SK-N-MC (cell line): ENCODE results near the gene ACP2.
A peak's percentile ranks its signal among the peaks of the same experiment; 100 is the strongest.

ENCODE experiments used
- DNase-seq: peaks from one replicate; pipeline ENCODE4 v3.0.0-alpha.2; 2011; ENCODE audit warnings: low read depth, low spot score
- H3K27ac ChIP-seq: fragments of 200-600 bp; sonication (generic); 2 replicates; pipeline ENCODE4 v1.5.1; 2016; ENCODE audit warnings: mixed run types
- H3K36me3 ChIP-seq: fragments of 200-600 bp; sonication (generic); 2 replicates; pipeline ENCODE4 v1.6.1; 2017; ENCODE audit warnings: antibody characterized with exemption, low read length, mixed read lengths; ENCODE audit not compliant: insufficient read depth
- H3K4me3 ChIP-seq: fragments of 200-600 bp; sonication (generic); 2 replicates; pipeline ENCODE4 v1.5.1; 2016
- H3K9ac ChIP-seq: fragments of 200-600 bp; sonication (generic); 2 replicates; pipeline ENCODE4 v1.8.0; 2017; ENCODE audit warnings: mixed run types, mixed read lengths; ENCODE audit not compliant: insufficient read length
- H3K9me3 ChIP-seq: fragments of 200-600 bp; sonication (generic); 2 replicates; pipeline ENCODE4 v1.6.1; 2017; ENCODE audit warnings: low read depth, mild to moderate bottlenecking, antibody characterized with exemption, low read length, moderate library complexity, mixed read lengths
- EZH2 ChIP-seq: fragments of 200-600 bp; sonication (generic); IDR thresholded peaks from one replicate; pipeline ENCODE4 v1.6.1; 2017; ENCODE audit warnings: antibody characterized with exemption
- FOXP2 ChIP-seq: optimal IDR thresholded peaks from 2 replicates; pipeline ENCODE3; 2011; ENCODE audit warnings: mild to moderate bottlenecking, moderate library complexity; ENCODE audit not compliant: insufficient read depth; ENCODE audit errors: extremely low read length, control extremely low read depth
- POLR2AphosphoS5 ChIP-seq: IDR thresholded peaks from 2 replicates; pipeline ENCODE4 v1.6.1; 2012; ENCODE audit warnings: mild to moderate bottlenecking, low read depth, low read length, borderline replicate concordance

ACP2 gene

GRCh38 chr11:47248664-47249377, at the start of gene ACP2:
ACP2 (minus strand) TSS chr11:47248814; CDS start chr11:47248789, 25 bp downstream.
- DNase-seq = peak; percentile 56
- peak within 1 kb of the TSS; percentile 89 for H3K27ac ChIP-seq
- peak within 1 kb of the TSS; percentile 94 for H3K9ac ChIP-seq
- H3K4me3 ChIP-seq = peak within 1 kb of the TSS; percentile 96
- H3K9me3 ChIP-seq = no peaks in the 10 kb centered on the region
- no peak for TF ChIP-seq FOXP2
- peak; percentile 94 for TF ChIP-seq POLR2AphosphoS5
- H3K36me3 ChIP-seq = peaks cover 7% of the 10 kb centered on the region; the same call in 1 of the 2 replicates

GRCh38 chr11:47296045-47296444, 47.4 kb upstream of the ACP2 start:
- no peak overlapping the region for H3K27ac ChIP-seq
- TF ChIP-seq EZH2 = no peak
- TF ChIP-seq FOXP2 = no peak
- TF ChIP-seq POLR2AphosphoS5 = no peak
- H3K9ac ChIP-seq = no peak overlapping the region
- no peak overlapping the region for H3K4me3 ChIP-seq
- no peaks in the 10 kb centered on the region for H3K9me3 ChIP-seq
- H3K36me3 ChIP-seq = peaks cover 79% of the 10 kb centered on the region
- DNase-seq = no peak

GRCh38 chr11:47295385-47295784, 46.8 kb upstream of the ACP2 start:
- H3K36me3 ChIP-seq = peaks cover 79% of the 10 kb centered on the region

GRCh38 chr11:47289856-47290255, 41.2 kb upstream of the ACP2 start:
- Histone ChIP-seq H3K9ac (no peak overlapping the region), H3K36me3 (peaks cover 79% of the 10 kb centered on the region), H3K4me3 (no peak overlapping the region), H3K9me3 (no peaks in the 10 kb centered on the region), H3K27ac (no peak overlapping the region)
- TF ChIP-seq EZH2 = no peak
- no peak for TF ChIP-seq POLR2AphosphoS5
- no peak for TF ChIP-seq FOXP2
- no peak for DNase-seq

More at GRCh38 chr11:47295385-47295784, 46.8 kb upstream of the ACP2 start:
- no peak overlapping the region for H3K9ac ChIP-seq
- H3K27ac ChIP-seq = no peak overlapping the region
- H3K9me3 ChIP-seq = no peaks in the 10 kb centered on the region
- TF ChIP-seq EZH2 = no peak
- no peak for TF ChIP-seq FOXP2
- TF ChIP-seq POLR2AphosphoS5 = no peak
- no peak overlapping the region for H3K4me3 ChIP-seq
- no peak for DNase-seq

- H3K4me3 ChIP-seq = no peak overlapping the region
- no peak overlapping the region for H3K9ac ChIP-seq
- DNase-seq = no peak
- TF ChIP-seq EZH2 (no peak), FOXP2 (no peak), POLR2AphosphoS5 (no peak)
- H3K36me3 ChIP-seq = peaks cover 86% of the 10 kb centered on the region
- no peak overlapping the region for H3K27ac ChIP-seq
- no peaks in the 10 kb centered on the region for H3K9me3 ChIP-seq
Observed at GRCh38 chr11:47288066-47288465, 39.5 kb upstream of the ACP2 start.

- peaks cover 80% of the 10 kb centered on the region for H3K36me3 ChIP-seq
- H3K4me3 ChIP-seq = no peak overlapping the region
- no peak for DNase-seq
- no peak overlapping the region for H3K9ac ChIP-seq
- no peaks in the 10 kb centered on the region for H3K9me3 ChIP-seq
- H3K27ac ChIP-seq = no peak overlapping the region
- TF ChIP-seq EZH2 = no peak
- TF ChIP-seq FOXP2 = no peak
- no peak for TF ChIP-seq POLR2AphosphoS5
Observed at GRCh38 chr11:47285969-47286770, 37.6 kb upstream of the ACP2 start.

- TF ChIP-seq FOXP2 (no peak), EZH2 (no peak), POLR2AphosphoS5 (no peak)
- no peak overlapping the region for H3K4me3 ChIP-seq
Observed at GRCh38 chr11:47284151-47284550, 35.5 kb upstream of the ACP2 start.

GRCh38 chr11:47282462-47282861, 33.8 kb upstream of the ACP2 start:
- no peaks in the 10 kb centered on the region for H3K9me3 ChIP-seq
- TF ChIP-seq EZH2 (no peak), FOXP2 (no peak), POLR2AphosphoS5 (no peak)
- H3K36me3 ChIP-seq = peaks cover 79% of the 10 kb centered on the region
- no peak overlapping the region for H3K4me3 ChIP-seq
- no peak for DNase-seq
- H3K27ac ChIP-seq = no peak overlapping the region
- no peak overlapping the region for H3K9ac ChIP-seq

More at GRCh38 chr11:47284151-47284550, 35.5 kb upstream of the ACP2 start:
- Histone ChIP-seq H3K36me3 (peaks cover 77% of the 10 kb centered on the region), H3K27ac (no peak overlapping the region), H3K9me3 (no peaks in the 10 kb centered on the region), H3K9ac (no peak overlapping the region)
- DNase-seq = no peak

- H3K4me3 ChIP-seq = no peak overlapping the region
- DNase-seq = no peak
- H3K9ac ChIP-seq = no peak overlapping the region
- peaks cover 84% of the 10 kb centered on the region for H3K36me3 ChIP-seq
- H3K27ac ChIP-seq = no peak overlapping the region
- H3K9me3 ChIP-seq = no peaks in the 10 kb centered on the region
- TF ChIP-seq FOXP2 (no peak), EZH2 (no peak), POLR2AphosphoS5 (no peak)
Observed at GRCh38 chr11:47280860-47281259, 32.2 kb upstream of the ACP2 start.
